Lung (tissue), 12 donors: ENCODE results near the gene PTPRN2. TPM values are rescaled to one million over a fixed set of nuclear protein-coding genes. Genes with fewer than 3 reads are reported as not detected.

Source experiments
- ATAC-seq: fragments of 200-7000 bp; cut with Tn5 transposase; one replicate; pipeline ENCODE4 v1.9.1; 2020; ENCODE audit warnings: moderate number of reproducible peaks; ENCODE audit not compliant: insufficient read depth, low FRiP score
- DNase-seq, 3 donors: peaks; one replicate each; pipeline ENCODE4 v3.0.0-alpha.2; 2013 to 2017
- H3K27ac ChIP-seq, 2 donors: one replicate each; pipeline ENCODE4 v1.5.1; 2013; ENCODE audit warnings: mild to moderate bottlenecking in 2 of 2, moderate library complexity in 2 of 2, control low read depth in 1 of 2, inconsistent platforms in 1 of 2, low read depth in 1 of 2, low read length in 1 of 2
- H3K27me3 ChIP-seq, 3 donors: one replicate each; pipeline ENCODE4 v1.5.1; 2013; ENCODE audit warnings: low read length in 2 of 3; ENCODE audit not compliant: control insufficient read depth in 3 of 3, insufficient read depth in 3 of 3
- H3K36me3 ChIP-seq, 4 donors: one replicate each; pipeline ENCODE4 v1.5.1; 2013; ENCODE audit warnings: low read length in 4 of 4, mild to moderate bottlenecking in 1 of 4, moderate library complexity in 1 of 4; ENCODE audit not compliant: control insufficient read depth in 4 of 4, insufficient read depth in 4 of 4
- H3K4me1 ChIP-seq, 5 donors: one replicate each; pipeline ENCODE4 v1.5.1; 2013; ENCODE audit warnings: low read length in 5 of 5, mild to moderate bottlenecking in 2 of 5, moderate library complexity in 1 of 5; ENCODE audit not compliant: control insufficient read depth in 5 of 5, insufficient read depth in 5 of 5
- H3K4me3 ChIP-seq: one replicate; pipeline ENCODE4 v1.5.1; 2013; ENCODE audit warnings: mild to moderate bottlenecking, control low read depth, moderate library complexity
- H3K9ac ChIP-seq, 2 donors: one replicate each; pipeline ENCODE4 v1.5.1; 2013; ENCODE audit warnings: low read length in 2 of 2, control low read depth in 1 of 2; ENCODE audit not compliant: insufficient read depth in 1 of 2
- H3K9me3 ChIP-seq, 4 donors: one replicate each; pipeline ENCODE4 v1.5.1; 2013; ENCODE audit warnings: low read length in 3 of 4, mild to moderate bottlenecking in 1 of 4, moderate library complexity in 1 of 4; ENCODE audit not compliant: control insufficient read depth in 4 of 4, insufficient read depth in 3 of 4
- CTCF ChIP-seq: IDR thresholded peaks from 2 replicates; pipeline ENCODE4 v1.5.1; 2012; ENCODE audit warnings: mild to moderate bottlenecking; ENCODE audit errors: control extremely low read depth, extremely low read depth
- WGBS, 2 donors: extraction: QIAGEN DNeasy Blood & Tissue Kit; methylation state at CpG; one replicate each; pipeline ENCODE4 v1.1.7; 2013; 5-methylcytosine and 5-hydroxymethylcytosine counted together
- polyA plus RNA-seq, 2 donors: library from polyadenylated mRNA; stranded (reverse); fragments of 200-250 nt; gene quantifications; one replicate each; pipeline ENCODE4 v1.2.1, GENCODE V29; 2013
- total RNA-seq, 2 donors: library from RNA; depleted of rRNA in 1 of 2; stranded (reverse); fragments of >200 nt in 1 of 2; gene quantifications; one replicate each; pipeline ENCODE4 v1.2.1, GENCODE V29; 2014 to 2021
- donor health status: control.
- donor health status: control.
- donor health status: Bipolar disorder and iron deficiency.
- donor health status: healthy.
- donor health status: DM: yes; HTN: yes; CAD: no.

The PTPRN2 gene
- total and polyA plus RNA-seq, 4 donors = 2.1 to 7.4 (median 4.4) TPM

GRCh38 chr7:158142657-158143056 lies 445.0 kb downstream of the PTPRN2 start:
- Histone ChIP-seq H3K9ac (no peak overlapping the region), H3K4me1 (no peaks in the 10 kb centered on the region), H3K27ac (no peak overlapping the region), H3K9me3 (peaks cover 0 to 16% (median 5%) of the 10 kb centered on the region in 4 donors), H3K36me3 (no peaks in the 10 kb centered on the region), H3K4me3 (no peak overlapping the region), H3K27me3 (no peaks in the 10 kb centered on the region)
- whole genome bisulfite sequencing, 2 donors = 86 to 90% methylated on average over 12 of the region's 12 CpGs
- no peak for ATAC-seq
- no peak for DNase-seq
- TF ChIP-seq CTCF = no peak

GRCh38 chr7:158141806-158142518 lies 445.7 kb downstream of the PTPRN2 start:
- no peaks in the 10 kb centered on the region for H3K4me1 ChIP-seq
- DNase-seq (no peak), ATAC-seq (no peak)
- no peaks in the 10 kb centered on the region for H3K36me3 ChIP-seq
- WGBS, 2 donors = 88 to 91% methylated on average over 39 of the region's 39 CpGs
- H3K4me3 ChIP-seq = no peak overlapping the region
- no peak overlapping the region for H3K9ac ChIP-seq
- H3K27me3 ChIP-seq = no peaks in the 10 kb centered on the region
- TF ChIP-seq CTCF = no peak
- H3K9me3 ChIP-seq = peaks cover 0 to 10% (median 3%) of the 10 kb centered on the region in 4 donors
- no peak overlapping the region for H3K27ac ChIP-seq

GRCh38 chr7:158141221-158141582 lies 446.4 kb downstream of the PTPRN2 start:
- Histone ChIP-seq H3K4me1 (no peaks in the 10 kb centered on the region), H3K27me3 (no peaks in the 10 kb centered on the region), H3K9me3 (peaks cover 0 to 9% (median 3%) of the 10 kb centered on the region in 4 donors), H3K4me3 (no peak overlapping the region), H3K27ac (no peak overlapping the region), H3K9ac (no peak overlapping the region), H3K36me3 (no peaks in the 10 kb centered on the region)
- DNase-seq = no peak
- ATAC-seq = no peak
- 91 to 92% methylated on average over 17 of the region's 17 CpGs for WGBS, 2 donors
- TF ChIP-seq CTCF = no peak
